A549 (cell line): ENCODE measurements around the gene TPM2. TPM values are rescaled to one million over a fixed set of nuclear protein-coding genes. Genes with fewer than 3 reads are reported as not detected.

Experiments
- ATAC-seq, 2 experiments: fragments of 200-7000 bp in 1 of 2; fragments of >200 bp in 1 of 2; cut with Nextera tagmentation in 1 of 2; cut with Tn5 transposase in 1 of 2; 3 replicates each; pipeline versions ENCODE4 v1.8.0 to v1.9.1; 2018 to 2020; ENCODE audit warnings: mild to moderate bottlenecking in 1 of 2, moderate library complexity in 1 of 2
- CTCF ChIA-PET: fragments of 300-600 bp; sonication (Branson Sonifier 250); formaldehyde crosslinking; extraction: SDS; loops from one replicate; lab custom pipeline; 2021; ENCODE audit warnings: antibody characterized with exemption, inconsistent platforms; lab: Yijun Ruan, JAX
- POLR2A ChIA-PET: fragments of 350-600 bp; formaldehyde crosslinking; extraction: SDS; loops from one replicate; lab custom pipeline; 2021; ENCODE audit warnings: antibody characterized with exemption, inconsistent platforms; lab: Yijun Ruan, JAX
- DNase-seq, 2 experiments: peaks; one replicate each; pipeline versions ENCODE4 v3.0.0 to v3.0.0-alpha.2; 2011 to 2016; ENCODE audit warnings: low read depth in 1 of 2, low spot score in 1 of 2
- FAIRE-seq: peaks from 2 replicates; lab custom pipeline; 2011; peaks lifted over from hg19 to GRCh38; lab: Jason Lieb, UNC
- H3K27ac ChIP-seq, 2 experiments: fragments of >200 bp; sonication (Bioruptor Twin); formaldehyde crosslinking; 3 replicates each; pipeline ENCODE4 v1.5.1; 2016 to 2017
- H3K4me1 ChIP-seq: fragments of >200 bp; sonication (Bioruptor Twin); formaldehyde crosslinking; 3 replicates; pipeline ENCODE4 v1.6.1; 2016
- H3K4me2 ChIP-seq: fragments of >200 bp; sonication (Bioruptor Twin); formaldehyde crosslinking; 3 replicates; pipeline ENCODE4 v1.6.1; 2016
- H3K4me3 ChIP-seq: fragments of >200 bp; sonication (Bioruptor Twin); formaldehyde crosslinking; 3 replicates; pipeline ENCODE4 v1.5.1; 2016
- H3K9me3 ChIP-seq: fragments of >200 bp; sonication (Bioruptor Twin); formaldehyde crosslinking; 3 replicates; pipeline ENCODE4 v1.6.1; 2016
- CBX8 ChIP-seq: fragments of 200-600 bp; sonication (generic); IDR thresholded peaks from 2 replicates; pipeline ENCODE4 v1.6.1; 2016
- CEBPB ChIP-seq, 2 experiments: fragments of >200 bp in 1 of 2; sonication (Bioruptor Twin) in 1 of 2; formaldehyde crosslinking in 1 of 2; IDR thresholded peaks; 2 replicates each; pipeline ENCODE4 v1.6.1; 2012 to 2016
- FOSB ChIP-seq: fragments of 250-450 bp; sonication (Bioruptor Pico); IDR thresholded peaks from 2 replicates; pipeline ENCODE4 v1.5.0; 2020; ENCODE audit warnings: mild to moderate bottlenecking, moderate library complexity
- FOSL2 ChIP-seq, 2 experiments: fragments of 450-650 bp in 1 of 2; fragments of >200 bp in 1 of 2; sonication (Bioruptor Twin) in 1 of 2; formaldehyde crosslinking; IDR thresholded peaks; 2 replicates each; pipeline versions ENCODE4 v1.5.0 to v1.6.1; 2016 to 2020; ENCODE audit warnings: mild to moderate bottlenecking in 1 of 2, moderate library complexity in 1 of 2
- HOXA7 ChIP-seq: fragments of 250-450 bp; sonication (Bioruptor Pico); IDR thresholded peaks from 2 replicates; pipeline ENCODE4 v1.5.0; 2020; ENCODE audit warnings: mild to moderate bottlenecking, moderate library complexity
- JUN ChIP-seq, 2 experiments: fragments of >200 bp; sonication (Bioruptor Twin); formaldehyde crosslinking; IDR thresholded peaks; 2 replicates in 1 of 2; 3 replicates in 1 of 2; pipeline ENCODE4 v1.6.1; 2016 to 2017
- KDM1A ChIP-seq: fragments of 200-600 bp; sonication (generic); IDR thresholded peaks from 2 replicates; pipeline ENCODE4 v1.6.1; 2016; ENCODE audit warnings: low read depth, mild to moderate bottlenecking
- MYC ChIP-seq: IDR thresholded peaks from 2 replicates; pipeline ENCODE4 v1.6.1; 2012; ENCODE audit warnings: mild to moderate bottlenecking, inconsistent platforms, low read length, improper control_type of control experiment, borderline replicate concordance
- NFE2L2 ChIP-seq: fragments of 150-350 bp; conservative IDR thresholded peaks from 2 replicates; pipeline ENCODE4 v1.6.1; 2014; ENCODE audit warnings: low read length
- POLR2AphosphoS2 ChIP-seq: conservative IDR thresholded peaks from 2 replicates; pipeline ENCODE4 v1.6.1; 2012; ENCODE audit warnings: low read length, improper control_type of control experiment, inconsistent platforms
- RAD21 ChIP-seq, 2 experiments: fragments of >200 bp in 1 of 2; sonication (Bioruptor Twin) in 1 of 2; formaldehyde crosslinking in 1 of 2; IDR thresholded peaks in 1 of 2; conservative IDR thresholded peaks in 1 of 2; 2 replicates in 1 of 2; 3 replicates in 1 of 2; pipeline ENCODE4 v1.6.1; 2012 to 2018; ENCODE audit warnings: inconsistent platforms in 1 of 2
- RFX5 ChIP-seq: fragments of 450-650 bp; IDR thresholded peaks from 2 replicates; pipeline ENCODE4 v1.7.1; 2014; ENCODE audit warnings: antibody characterized with exemption, mild to moderate bottlenecking, moderate library complexity
- RNF2 ChIP-seq: fragments of 200-600 bp; sonication (generic); IDR thresholded peaks from 2 replicates; pipeline ENCODE4 v1.6.1; 2016; ENCODE audit warnings: low read depth, mild to moderate bottlenecking, antibody characterized with exemption, moderate library complexity, borderline replicate concordance
- TFCP2L1 ChIP-seq: fragments of 250-450 bp; sonication (Bioruptor Pico); IDR thresholded peaks from 2 replicates; pipeline ENCODE4 v1.5.0; 2021; ENCODE audit warnings: mild to moderate bottlenecking
- WGBS: methylation state at CpG from one replicate; pipeline ENCODE4 v1.1.6; 2017; ENCODE audit errors: missing lambda C conversion rate; 5-methylcytosine and 5-hydroxymethylcytosine counted together
- polyA plus RNA-seq, 4 experiments: library from polyadenylated mRNA; depleted of rRNA in 3 of 4; stranded (reverse); fragments of >200 nt; fragmentation: RNase III in 1 of 4; extraction: RNeasy Plus Mini Kit Qiagen cat#74134 plus additional on column Dnase treatment in 1 of 4; gene quantifications; 2 replicates in 3 of 4; 3 replicates in 1 of 4; pipeline ENCODE4 v1.2.3, GENCODE V29; 2011 to 2017
- TF ChIP-seq, protein P1 (sequence below): fragments of >200 bp; sonication (Bioruptor Twin); formaldehyde crosslinking; IDR thresholded peaks from 3 replicates; pipeline ENCODE4 v1.5.1; 2016
- TF ChIP-seq, protein P2 (sequence below): fragments of >200 bp; sonication (Bioruptor Twin); formaldehyde crosslinking; IDR thresholded peaks from 3 replicates; pipeline ENCODE4 v1.6.1; 2016

Gene TPM2
- polyA plus RNA-seq, 2 of the 4 experiments (the other 2 are of a cell fraction): 281 to 956 TPM

DNA sequence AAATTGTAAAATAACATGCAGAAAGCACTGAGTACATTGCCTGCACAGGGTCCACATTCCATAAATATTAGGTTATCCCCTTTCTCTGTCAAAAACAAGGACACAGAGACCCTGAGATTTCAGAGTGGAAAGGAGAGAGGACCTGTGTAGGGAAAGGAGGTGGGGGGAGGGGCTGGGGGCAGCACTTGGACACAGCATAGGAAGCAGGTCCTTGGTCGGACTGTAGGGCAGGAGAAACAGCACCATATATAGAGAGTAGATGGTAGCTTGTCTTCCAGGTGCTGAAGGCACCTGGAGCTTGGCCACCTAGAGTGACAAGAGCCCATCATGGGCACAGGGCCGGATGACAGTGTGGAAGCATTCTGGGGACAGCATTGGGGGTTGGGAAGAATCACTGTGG, 2.4 kb downstream of the TPM2 start (continued):
- TF ChIP-seq, protein P1, sequence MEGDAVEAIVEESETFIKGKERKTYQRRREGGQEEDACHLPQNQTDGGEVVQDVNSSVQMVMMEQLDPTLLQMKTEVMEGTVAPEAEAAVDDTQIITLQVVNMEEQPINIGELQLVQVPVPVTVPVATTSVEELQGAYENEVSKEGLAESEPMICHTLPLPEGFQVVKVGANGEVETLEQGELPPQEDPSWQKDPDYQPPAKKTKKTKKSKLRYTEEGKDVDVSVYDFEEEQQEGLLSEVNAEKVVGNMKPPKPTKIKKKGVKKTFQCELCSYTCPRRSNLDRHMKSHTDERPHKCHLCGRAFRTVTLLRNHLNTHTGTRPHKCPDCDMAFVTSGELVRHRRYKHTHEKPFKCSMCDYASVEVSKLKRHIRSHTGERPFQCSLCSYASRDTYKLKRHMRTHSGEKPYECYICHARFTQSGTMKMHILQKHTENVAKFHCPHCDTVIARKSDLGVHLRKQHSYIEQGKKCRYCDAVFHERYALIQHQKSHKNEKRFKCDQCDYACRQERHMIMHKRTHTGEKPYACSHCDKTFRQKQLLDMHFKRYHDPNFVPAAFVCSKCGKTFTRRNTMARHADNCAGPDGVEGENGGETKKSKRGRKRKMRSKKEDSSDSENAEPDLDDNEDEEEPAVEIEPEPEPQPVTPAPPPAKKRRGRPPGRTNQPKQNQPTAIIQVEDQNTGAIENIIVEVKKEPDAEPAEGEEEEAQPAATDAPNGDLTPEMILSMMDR: no peak
- TF ChIP-seq RNF2 (no peak), HOXA7 (CRISPR knock-in tag) (no peak)

DNA sequence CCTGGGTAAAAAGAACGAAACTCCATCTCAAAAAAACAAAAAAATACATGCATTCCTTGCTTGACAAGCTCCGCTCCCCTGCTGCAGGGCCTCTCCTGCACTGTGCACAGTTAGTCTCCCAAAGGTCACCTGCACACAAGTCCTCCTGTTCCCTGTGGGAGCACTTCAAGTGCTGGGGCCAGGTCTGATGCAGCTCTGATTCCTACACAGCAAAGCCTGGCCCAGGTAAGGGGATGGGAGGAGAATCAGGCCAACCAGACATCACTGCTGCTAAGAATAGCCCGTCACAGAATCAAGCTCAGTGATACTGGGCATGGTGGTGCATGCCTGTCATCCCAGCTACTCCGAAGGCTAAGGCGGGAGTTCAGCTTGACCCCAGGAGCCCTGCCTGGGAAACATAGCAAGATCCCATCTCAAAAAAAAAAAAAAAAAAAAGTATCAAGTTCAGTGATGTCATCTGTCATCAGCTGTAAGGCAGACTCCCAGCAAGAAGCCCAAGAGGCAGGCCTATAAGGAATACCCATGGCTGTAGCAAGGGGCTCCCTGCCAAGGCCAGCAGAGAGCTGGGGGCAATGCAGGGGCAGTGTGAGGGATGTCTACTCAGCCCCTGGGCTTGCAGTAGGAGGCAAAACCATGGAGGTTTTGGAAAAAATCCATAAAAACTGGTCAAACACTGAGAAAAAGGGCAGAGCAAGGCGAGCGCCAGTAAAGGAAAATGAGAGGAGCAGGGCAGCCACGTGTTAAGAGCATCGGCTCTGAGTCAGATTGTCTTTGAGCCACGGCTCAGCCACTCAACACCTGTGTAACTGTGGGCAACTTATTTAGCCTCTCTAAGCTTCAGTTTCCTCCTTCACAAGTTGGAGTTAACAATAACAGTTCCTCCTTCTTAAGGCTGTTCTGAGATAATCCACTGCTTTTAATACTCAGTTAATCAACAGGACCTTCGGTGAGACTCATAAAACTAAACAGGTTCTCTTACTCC, 3.2 kb downstream of the TPM2 start:
- POLR2A ChIA-PET: interaction anchor here (0.7 to 1.1 kb wide), 3 partner anchors 10 to 46 kb away, joined by 3 to 4 read pairs (median 3); partner anchors contain the start of genes CCDC107, CREB3, RMRP and TLN1
- no peak for FAIRE-seq
- 84% methylated on average over 11 of the region's 11 CpGs for WGBS

DNA sequence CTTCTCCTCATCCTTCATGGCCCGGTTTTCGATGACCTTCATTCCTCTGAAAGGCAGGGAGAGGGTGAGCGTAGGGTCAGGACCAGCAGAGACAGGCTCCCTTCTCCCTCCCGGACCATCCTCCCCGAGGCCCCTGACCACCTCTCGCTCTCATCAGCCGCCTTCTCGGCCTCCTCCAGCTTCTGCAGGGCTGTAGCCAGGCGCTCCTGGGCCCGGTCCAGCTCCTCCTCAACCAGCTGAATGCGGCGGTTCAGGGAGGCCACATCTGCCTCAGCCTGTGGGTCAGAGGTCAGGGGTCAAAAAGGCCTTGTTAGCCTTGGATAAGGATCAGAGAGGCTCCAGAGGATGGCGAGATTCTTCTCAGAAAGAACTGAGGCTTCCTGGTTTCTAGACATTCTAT, 4.2 kb downstream of the TPM2 start:
- DNase-seq (no peak), ATAC-seq (no peak)
- H3K9me3 ChIP-seq: no peaks in the 10 kb centered on the region
- 95% methylated on average over 13 of the region's 13 CpGs for WGBS
- peak overlapping the region in 1 of 2 experiments; percentile 19; a peak in 1 of 6 replicates for H3K27ac ChIP-seq
- no peak overlapping the region for H3K4me3 ChIP-seq
- POLR2A ChIA-PET: interaction anchor here (1.1 kb wide), 1 partner anchor 11 kb away, joined by 3 read pairs; no protein-coding TSS in a partner anchor
- TF ChIP-seq CEBPB (IDR thresholded peaks at IDR 0.05) (no peak), RAD21 (conservative IDR thresholded peaks at IDR 0.05 in 1 of 2, IDR thresholded peaks at IDR 0.05 in 1 of 2) (no peak)
- TF ChIP-seq, all 56 proteins: peak for 0
- Histone ChIP-seq H3K4me2 (no peak overlapping the region), H3K4me1 (peaks cover 47% of the 10 kb centered on the region)
- CTCF ChIA-PET: interaction anchor here (2.3 to 18.3 kb wide), 5 partner anchors 11 to 71 kb away, joined by 9 to 498 read pairs (median 20); partner anchors contain the start of genes ARHGEF39, CA9, CCDC107 and RMRP
- FAIRE-seq: no peak

More for the DNA sequence above, 3.2 kb downstream of the TPM2 start:
- peak overlapping the region; percentile 79 for H3K4me2 ChIP-seq
- H3K4me1 ChIP-seq: peaks cover 48% of the 10 kb centered on the region
- TF ChIP-seq CBX8 (no peak), JUN (IDR thresholded peaks at IDR 0.05) (no peak), FOSL2 (IDR thresholded peaks at IDR 0.05) (no peak), FOSL2 (CRISPR knock-in tag; IDR thresholded peaks at IDR 0.05) (no peak), MYC (no peak), POLR2AphosphoS2 (no peak), HOXA7 (CRISPR knock-in tag) (no peak), RFX5 (no peak), NFE2L2 (no peak), FOSB (CRISPR knock-in tag) (no peak), TFCP2L1 (CRISPR knock-in tag) (no peak), KDM1A (no peak)
- TF ChIP-seq, protein P2, sequence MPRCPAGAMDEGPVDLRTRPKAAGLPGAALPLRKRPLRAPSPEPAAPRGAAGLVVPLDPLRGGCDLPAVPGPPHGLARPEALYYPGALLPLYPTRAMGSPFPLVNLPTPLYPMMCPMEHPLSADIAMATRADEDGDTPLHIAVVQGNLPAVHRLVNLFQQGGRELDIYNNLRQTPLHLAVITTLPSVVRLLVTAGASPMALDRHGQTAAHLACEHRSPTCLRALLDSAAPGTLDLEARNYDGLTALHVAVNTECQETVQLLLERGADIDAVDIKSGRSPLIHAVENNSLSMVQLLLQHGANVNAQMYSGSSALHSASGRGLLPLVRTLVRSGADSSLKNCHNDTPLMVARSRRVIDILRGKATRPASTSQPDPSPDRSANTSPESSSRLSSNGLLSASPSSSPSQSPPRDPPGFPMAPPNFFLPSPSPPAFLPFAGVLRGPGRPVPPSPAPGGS: no peak
- ATAC-seq (no peak), DNase-seq (no peak)
- CTCF ChIA-PET: interaction anchor here (0.9 to 18.3 kb wide), 5 partner anchors 10 to 70 kb away, joined by 4 to 498 read pairs (median 20); partner anchors contain the start of genes ARHGEF39, CA9, CCDC107 and RMRP
- H3K9me3 ChIP-seq: no peaks in the 10 kb centered on the region
- peak overlapping the region in 1 of 2 experiments; percentile 93; a peak in 1 of 6 replicates for H3K27ac ChIP-seq
- no peak overlapping the region for H3K4me3 ChIP-seq
